T-helper 17 cell (primary cell): ENCODE data around the gene C10orf95. TPM values are rescaled to one million over a fixed set of nuclear protein-coding genes. Genes with fewer than 3 reads are reported as not detected.
A peak's percentile ranks its signal among the peaks of the same experiment; 100 is the strongest.

Source experiments
- ATAC-seq: fragments of 150-1000 bp; cut with Tn5 transposase; 2 replicates; pipeline ENCODE4 v1.10.0; 2021; ENCODE audit warnings: mild to moderate bottlenecking, moderate library complexity
- DNase-seq, 3 donors: peaks; one replicate each; pipeline versions ENCODE4 v3.0.0 to v3.0.0-alpha.2; 2020 to 2021
- H3K9me3 ChIP-seq: one replicate; pipeline ENCODE4 v1.7.0; 2013; ENCODE audit warnings: low read length, mild to moderate bottlenecking; ENCODE audit not compliant: control insufficient read depth, poor library complexity, severe bottlenecking
- H3K27ac Mint-ChIP-seq: one replicate; pipeline ENCODE4 v1.8.0; 2022; ENCODE audit warnings: mild to moderate bottlenecking, moderate library complexity, mixed read lengths
- H3K27me3 Mint-ChIP-seq: one replicate; pipeline ENCODE4 v1.8.0; 2022; ENCODE audit warnings: mixed read lengths
- H3K36me3 Mint-ChIP-seq: one replicate; pipeline ENCODE4 v1.8.0; 2022; ENCODE audit warnings: low read depth, mixed read lengths
- H3K4me1 Mint-ChIP-seq: one replicate; pipeline ENCODE4 v1.8.0; 2022; ENCODE audit warnings: mild to moderate bottlenecking, mixed read lengths
- H3K4me3 Mint-ChIP-seq: one replicate; pipeline ENCODE4 v1.8.0; 2022; ENCODE audit warnings: mild to moderate bottlenecking, moderate library complexity, mixed read lengths
- total RNA-seq, 4 donors: library from RNA in 2 of 4; stranded (reverse) in 2 of 4; gene quantifications; one replicate each; pipeline ENCODE4 v1.2.3 and lab custom pipeline; 2022 to 2026

The C10orf95 gene
- total RNA-seq, 2 donors from 2014 or later = 0.50 TPM; not detected in 1

GRCh38 chr10:102476466-102477141 is 25.3 kb upstream of the C10orf95 start:
- Mint-ChIP-seq H3K4me1 (peaks cover 15% of the 10 kb centered on the region), H3K27me3 (no peaks in the 10 kb centered on the region), H3K27ac (peak overlapping the region; percentile 6), H3K4me3 (no peak overlapping the region), H3K36me3 (no peaks in the 10 kb centered on the region)
- ATAC-seq = no peak
- DNase-seq = no peak
- no peaks in the 10 kb centered on the region for H3K9me3 ChIP-seq

GRCh38 chr10:102475451-102476040 is 24.2 kb upstream of the C10orf95 start:
- Mint-ChIP-seq H3K27ac (peak overlapping the region; percentile 57), H3K4me1 (peaks cover 15% of the 10 kb centered on the region), H3K27me3 (no peaks in the 10 kb centered on the region), H3K4me3 (no peak overlapping the region), H3K36me3 (no peaks in the 10 kb centered on the region)
- H3K9me3 ChIP-seq = no peaks in the 10 kb centered on the region
- DNase-seq = no peak
- ATAC-seq = no peak

- DNase-seq (no peak), ATAC-seq (peak; percentile 69)
- H3K27me3 Mint-ChIP-seq = no peaks in the 10 kb centered on the region
- peak overlapping the region; percentile 78 for H3K4me3 Mint-ChIP-seq
- no peaks in the 10 kb centered on the region for H3K9me3 ChIP-seq
- peak overlapping the region; percentile 68 for H3K27ac Mint-ChIP-seq
- H3K36me3 Mint-ChIP-seq = no peaks in the 10 kb centered on the region
- peaks cover 13% of the 10 kb centered on the region for H3K4me1 Mint-ChIP-seq
Observed at GRCh38 chr10:102473445-102474331, 22.3 kb upstream of the C10orf95 start.

DNA sequence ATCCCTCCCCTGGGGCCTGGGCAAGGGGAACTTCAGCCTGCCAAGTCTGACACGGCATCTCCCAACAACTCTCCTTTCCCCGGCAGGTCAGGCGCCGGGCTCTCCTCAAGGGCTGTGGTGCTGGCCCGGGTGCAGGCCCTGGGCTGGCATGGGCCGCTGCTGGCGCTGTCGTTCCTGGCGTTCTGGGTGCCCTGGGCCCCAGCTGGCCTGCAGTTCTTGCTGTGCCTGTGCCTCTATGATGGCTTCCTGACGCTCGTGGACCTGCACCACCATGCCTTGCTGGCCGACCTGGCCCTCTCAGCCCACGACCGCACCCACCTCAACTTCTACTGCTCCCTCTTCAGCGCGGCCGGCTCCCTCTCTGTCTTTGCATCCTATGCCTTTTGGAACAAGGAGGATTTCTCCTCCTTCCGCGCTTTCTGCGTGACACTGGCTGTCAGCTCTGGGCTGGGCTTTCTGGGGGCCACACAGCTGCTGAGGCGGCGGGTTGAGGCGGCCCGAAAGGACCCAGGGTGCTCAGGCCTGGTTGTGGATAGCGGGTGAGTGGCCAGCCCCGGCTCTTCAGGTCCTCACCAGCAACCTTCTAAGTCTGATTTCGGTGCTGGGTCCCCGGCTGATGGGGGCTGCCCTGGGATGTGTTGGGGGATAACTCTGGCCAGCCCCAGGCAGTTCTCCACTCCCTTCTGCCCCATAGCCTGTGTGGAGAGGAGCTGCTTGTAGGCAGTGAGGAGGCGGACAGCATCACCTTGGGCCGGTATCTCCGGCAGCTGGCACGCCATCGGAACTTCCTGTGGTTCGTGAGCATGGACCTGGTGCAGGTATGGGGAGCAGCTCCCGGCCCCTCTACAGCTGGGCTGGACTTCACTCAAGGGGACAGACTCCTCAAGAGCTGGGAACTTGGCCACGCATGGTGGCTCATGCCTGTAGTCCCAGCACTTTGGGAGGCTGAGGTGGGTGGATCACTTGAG is 19.5 kb upstream of the C10orf95 start:
- H3K27ac Mint-ChIP-seq = no peak overlapping the region
- H3K4me3 Mint-ChIP-seq = peak overlapping the region; percentile 63
- DNase-seq (no peak), ATAC-seq (no peak)
- H3K36me3 Mint-ChIP-seq = no peaks in the 10 kb centered on the region
- H3K4me1 Mint-ChIP-seq = peaks cover 16% of the 10 kb centered on the region
- no peaks in the 10 kb centered on the region for H3K9me3 ChIP-seq
- no peaks in the 10 kb centered on the region for H3K27me3 Mint-ChIP-seq

- ATAC-seq = no peak
- no peaks in the 10 kb centered on the region for H3K9me3 ChIP-seq
- H3K4me3 Mint-ChIP-seq = no peak overlapping the region
Observed at GRCh38 chr10:102468683-102469082, 17.3 kb upstream of the C10orf95 start.

DNA sequence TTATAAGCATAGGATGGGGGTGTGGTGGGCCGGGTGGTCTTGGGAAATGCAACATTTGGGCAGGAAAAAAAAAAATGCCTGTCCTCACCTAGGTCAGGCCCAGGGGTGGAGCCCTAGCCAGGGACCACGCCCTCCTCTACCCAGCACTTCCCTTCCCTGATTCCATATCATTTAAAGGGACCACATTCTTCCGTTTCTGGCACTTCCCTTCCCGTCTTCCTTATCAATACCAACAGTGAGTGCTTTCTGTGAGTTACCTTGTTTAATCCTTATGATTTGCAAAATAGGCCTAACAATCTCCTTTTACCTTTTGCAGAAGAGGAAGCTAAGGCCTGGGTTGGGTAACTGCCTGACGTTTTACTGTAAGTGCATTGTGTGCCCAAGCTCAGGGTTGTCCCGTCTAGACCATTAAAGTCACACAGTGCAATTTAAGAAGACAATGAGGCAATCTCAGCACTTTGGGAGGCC is 16.7 kb upstream of the C10orf95 start:
- Mint-ChIP-seq H3K4me3 (no peak overlapping the region), H3K4me1 (peaks cover 8% of the 10 kb centered on the region), H3K27me3 (no peaks in the 10 kb centered on the region), H3K36me3 (no peaks in the 10 kb centered on the region), H3K27ac (no peak overlapping the region)
- H3K9me3 ChIP-seq = no peaks in the 10 kb centered on the region
- ATAC-seq (no peak), DNase-seq (no peak)

More at GRCh38 chr10:102468683-102469082, 17.3 kb upstream of the C10orf95 start:
- peaks cover 14% of the 10 kb centered on the region for H3K4me1 Mint-ChIP-seq
- no peak overlapping the region for H3K27ac Mint-ChIP-seq
- H3K27me3 Mint-ChIP-seq = no peaks in the 10 kb centered on the region
- DNase-seq = no peak
- no peaks in the 10 kb centered on the region for H3K36me3 Mint-ChIP-seq

DNA sequence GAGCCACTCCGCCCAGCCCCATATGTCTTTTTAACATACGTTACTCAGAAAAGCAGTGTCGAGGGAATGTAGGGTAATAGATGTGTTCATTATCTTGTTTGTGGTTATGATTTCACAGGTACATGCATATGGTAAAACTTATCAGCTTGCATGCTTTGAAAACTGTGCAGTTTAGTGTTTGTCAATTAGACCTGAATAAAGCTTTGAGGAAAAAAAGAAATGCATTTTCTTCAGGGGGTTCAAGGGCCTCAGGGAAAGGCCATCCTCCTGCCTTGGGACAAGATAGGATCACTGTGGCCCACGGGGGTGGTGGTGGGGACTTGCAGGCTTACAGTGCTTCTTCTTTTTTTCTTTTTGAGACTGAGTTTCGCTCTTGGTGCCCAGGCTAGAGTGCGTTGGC is 16.0 kb upstream of the C10orf95 start:
- Mint-ChIP-seq H3K4me1 (peaks cover 11% of the 10 kb centered on the region), H3K4me3 (no peak overlapping the region), H3K27ac (no peak overlapping the region), H3K36me3 (no peaks in the 10 kb centered on the region), H3K27me3 (no peaks in the 10 kb centered on the region)
- no peaks in the 10 kb centered on the region for H3K9me3 ChIP-seq
- no peak for ATAC-seq
- DNase-seq = no peak

DNA sequence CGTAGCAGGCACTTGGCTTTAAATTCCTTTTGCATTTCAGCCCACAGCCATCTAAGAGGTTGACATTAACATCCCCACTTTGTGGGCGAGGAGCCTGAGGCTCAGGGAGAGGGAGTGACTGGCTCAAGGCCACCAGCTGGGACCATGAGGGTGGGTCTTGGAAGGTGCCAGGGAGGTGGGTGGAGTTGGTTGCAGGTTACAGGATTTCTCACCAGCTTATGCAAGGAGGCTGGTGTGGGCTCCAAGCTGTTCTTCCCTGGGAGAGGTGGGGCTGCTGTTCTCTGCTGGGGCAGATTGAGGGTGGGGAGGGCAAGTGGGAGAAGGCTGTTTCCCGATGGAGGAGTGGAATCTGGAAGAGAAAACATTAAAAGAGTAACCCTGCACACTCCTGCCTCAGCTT is 14.1 kb upstream of the C10orf95 start:
- no peak for DNase-seq
- no peaks in the 10 kb centered on the region for H3K9me3 ChIP-seq
- peaks cover 24% of the 10 kb centered on the region for H3K4me1 Mint-ChIP-seq
- H3K27ac Mint-ChIP-seq = no peak overlapping the region
- H3K4me3 Mint-ChIP-seq = no peak overlapping the region
- ATAC-seq = no peak
- H3K36me3 Mint-ChIP-seq = no peaks in the 10 kb centered on the region
- H3K27me3 Mint-ChIP-seq = no peaks in the 10 kb centered on the region

DNA sequence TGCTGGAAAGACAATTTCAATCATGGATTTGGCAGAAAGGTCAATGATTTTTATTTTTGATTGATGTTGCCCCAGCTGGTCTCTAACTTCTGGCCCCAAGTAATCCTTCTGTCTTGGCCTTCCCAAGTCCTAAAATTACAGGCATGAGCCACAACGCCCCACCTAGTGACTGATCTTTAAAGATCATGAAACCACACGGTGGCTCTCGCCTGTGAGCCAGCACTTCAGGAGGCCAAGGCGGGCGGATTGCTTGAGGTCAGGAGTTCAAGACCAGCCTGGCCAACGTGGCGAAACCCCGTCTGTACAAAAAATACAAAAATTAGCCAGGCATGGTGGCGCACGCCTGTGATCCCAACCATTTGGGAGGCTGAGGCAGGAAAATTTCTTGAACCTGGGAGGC is 12.6 kb upstream of the C10orf95 start:
- H3K4me1 Mint-ChIP-seq = peaks cover 25% of the 10 kb centered on the region
- no peak overlapping the region for H3K27ac Mint-ChIP-seq
- H3K27me3 Mint-ChIP-seq = no peaks in the 10 kb centered on the region
- H3K9me3 ChIP-seq = no peaks in the 10 kb centered on the region
- H3K4me3 Mint-ChIP-seq = no peak overlapping the region
- no peak for ATAC-seq
- DNase-seq = no peak
- H3K36me3 Mint-ChIP-seq = no peaks in the 10 kb centered on the region

GRCh38 chr10:102462512-102463054 is 11.2 kb upstream of the C10orf95 start:
- ATAC-seq = no peak
- H3K9me3 ChIP-seq = no peaks in the 10 kb centered on the region
- H3K4me3 Mint-ChIP-seq = peak overlapping the region; percentile 92
- no peaks in the 10 kb centered on the region for H3K27me3 Mint-ChIP-seq
- no peak overlapping the region for H3K27ac Mint-ChIP-seq
- peaks cover 25% of the 10 kb centered on the region for H3K4me1 Mint-ChIP-seq
- no peak for DNase-seq
- no peaks in the 10 kb centered on the region for H3K36me3 Mint-ChIP-seq

DNA sequence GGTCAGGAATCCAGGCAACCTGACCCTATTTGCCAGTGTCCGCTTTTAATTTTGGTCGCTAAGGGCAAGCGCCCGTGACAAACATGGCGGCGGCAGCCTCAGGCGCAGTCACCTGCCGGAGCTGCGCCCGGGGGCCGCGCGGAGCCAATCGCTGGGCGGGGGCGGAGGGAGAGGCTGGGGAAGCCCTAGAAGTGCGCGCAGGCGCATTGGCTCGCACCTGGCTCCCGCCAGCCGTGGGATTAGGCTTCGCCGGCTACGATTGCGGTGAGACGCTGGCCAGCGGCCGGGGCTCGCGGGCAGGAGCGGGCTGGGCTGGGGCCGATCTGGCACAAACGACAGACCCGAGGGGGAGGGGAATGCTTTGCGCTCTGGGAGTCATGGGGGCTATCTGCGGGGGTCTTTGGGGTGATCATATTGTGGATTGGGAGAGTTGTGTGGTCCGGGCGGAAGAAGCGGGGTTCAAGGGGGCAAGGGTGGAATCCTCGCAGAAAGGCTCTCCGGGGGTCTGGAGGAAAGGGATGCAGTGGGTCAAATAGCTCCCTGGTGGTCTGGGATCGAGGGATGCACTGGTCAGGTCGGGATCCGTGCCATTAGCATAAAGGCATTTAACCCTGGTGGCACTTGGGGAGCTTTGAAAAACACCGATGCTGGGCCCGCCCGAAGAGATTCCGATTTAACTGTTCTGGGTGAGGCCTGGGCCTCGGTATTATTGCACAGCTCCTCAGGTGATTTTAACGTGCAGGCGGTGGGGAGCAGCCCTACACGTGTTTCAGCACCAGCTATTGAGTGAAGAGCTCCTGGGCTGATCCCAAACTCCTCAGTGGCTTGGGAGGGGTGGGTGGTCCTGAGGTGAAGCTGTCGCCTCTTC is 10.1 kb upstream of the C10orf95 start:
- DNase-seq = peak; percentile 89 to 97 (median 91)
- Mint-ChIP-seq H3K4me1 (peaks cover 25% of the 10 kb centered on the region), H3K27me3 (no peaks in the 10 kb centered on the region), H3K27ac (peak overlapping the region; percentile 93), H3K36me3 (no peaks in the 10 kb centered on the region), H3K4me3 (peak overlapping the region; percentile 92)
- no peaks in the 10 kb centered on the region for H3K9me3 ChIP-seq
- peak; percentile 99 for ATAC-seq

- DNase-seq (no peak), ATAC-seq (peak; percentile 25)
- Mint-ChIP-seq H3K27me3 (no peaks in the 10 kb centered on the region), H3K4me1 (peaks cover 25% of the 10 kb centered on the region), H3K4me3 (peak overlapping the region; percentile 92), H3K27ac (peak overlapping the region; percentile 93), H3K36me3 (no peaks in the 10 kb centered on the region)
- no peaks in the 10 kb centered on the region for H3K9me3 ChIP-seq
Observed at GRCh38 chr10:102460836-102461186, 9.5 kb upstream of the C10orf95 start.
